KOPT-K1 (cell line): ENCODE results near the gene OR9Q1.

ENCODE experiments used
- H3K27ac ChIP-seq: fragments of 200-600 bp; sonication (generic); 2 replicates; pipeline ENCODE4 v1.5.1; 2016; ENCODE audit warnings: antibody characterized with exemption, mild to moderate bottlenecking, low read depth, low read length; ENCODE audit not compliant: poor library complexity, severe bottlenecking
- H3K36me3 ChIP-seq: fragments of 200-600 bp; sonication (generic); 2 replicates; pipeline ENCODE4 v1.5.1; 2017; ENCODE audit warnings: antibody characterized with exemption, mild to moderate bottlenecking, low read length, moderate library complexity; ENCODE audit not compliant: insufficient read depth
- H3K9me3 ChIP-seq: fragments of 200-600 bp; sonication (generic); 2 replicates; pipeline ENCODE4 v1.5.1; 2017; ENCODE audit warnings: antibody characterized with exemption, low read length, mild to moderate bottlenecking; ENCODE audit not compliant: insufficient read depth, poor library complexity, severe bottlenecking

OR9Q1 gene

GRCh38 chr11:58216476-58216875 is 192.8 kb downstream of the OR9Q1 start:
- no peaks in the 10 kb centered on the region for H3K36me3 ChIP-seq
- H3K27ac ChIP-seq, result no peak overlapping the region
- no peaks in the 10 kb centered on the region for H3K9me3 ChIP-seq

DNA sequence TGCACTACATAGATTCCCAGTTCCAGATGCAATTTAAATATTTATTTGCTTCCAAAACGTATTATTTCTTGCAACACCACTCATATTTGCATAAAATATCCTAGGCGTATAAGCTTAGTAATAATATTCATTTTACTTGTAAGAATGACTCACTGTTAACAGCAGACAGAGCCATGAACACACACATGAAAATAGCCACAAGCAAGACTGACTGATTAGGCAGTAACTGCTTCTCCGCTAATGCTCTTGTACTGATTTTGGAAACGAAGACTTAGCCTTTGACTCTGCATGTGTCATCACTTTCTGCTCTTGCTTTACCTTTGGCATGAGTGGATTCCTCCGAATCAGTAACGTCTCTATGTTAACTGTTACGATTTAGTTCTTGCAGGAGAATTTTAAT is 199.0 kb downstream of the OR9Q1 start:
- H3K9me3 ChIP-seq, result no peaks in the 10 kb centered on the region
- no peak overlapping the region for H3K27ac ChIP-seq
- no peaks in the 10 kb centered on the region for H3K36me3 ChIP-seq

- no peaks in the 10 kb centered on the region for H3K36me3 ChIP-seq
- no peak overlapping the region for H3K27ac ChIP-seq
- no peaks in the 10 kb centered on the region for H3K9me3 ChIP-seq
Measured at GRCh38 chr11:58227956-58228615, 204.4 kb downstream of the OR9Q1 start.
